Choroid plexus epithelial cell (primary cell): Measurements from ENCODE around the gene NSD1.

Source experiments
- DNase-seq: peaks from one replicate; pipeline ENCODE4 v3.0.0-alpha.2; 2010; ENCODE audit warnings: low read depth
- H3K4me3 ChIP-seq: 2 replicates; pipeline ENCODE4 v1.5.1; 2011; ENCODE audit warnings: low read depth, mild to moderate bottlenecking, control low read depth, low read length, moderate library complexity
- TF ChIP-seq, protein P1 (sequence below): conservative IDR thresholded peaks from 2 replicates; pipeline ENCODE4 v1.5.1; 2011; ENCODE audit warnings: low read depth, mild to moderate bottlenecking, control low read depth, inconsistent platforms, low read length, moderate library complexity

NSD1 gene

DNA sequence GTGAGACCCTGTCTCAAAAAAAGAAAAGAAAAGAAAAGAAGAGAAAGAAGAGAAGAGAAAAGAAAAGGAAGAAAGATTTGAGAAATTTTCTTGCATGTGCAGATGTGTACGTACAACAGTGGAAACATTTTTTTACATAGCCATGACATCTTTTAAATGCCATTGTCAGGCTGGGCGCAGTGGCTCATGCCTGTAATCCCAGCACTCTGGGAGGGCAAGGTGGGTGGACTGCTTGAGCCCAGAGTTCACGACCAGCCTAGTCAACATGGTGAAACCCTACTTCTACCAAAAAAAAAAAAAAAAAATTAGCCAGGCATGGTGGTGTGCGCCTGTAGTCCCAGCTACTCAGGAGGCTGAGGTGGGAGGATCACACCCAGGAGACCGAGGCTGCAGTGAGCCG is 211.3 kb downstream of the NSD1 start:
- TF ChIP-seq, protein P1, sequence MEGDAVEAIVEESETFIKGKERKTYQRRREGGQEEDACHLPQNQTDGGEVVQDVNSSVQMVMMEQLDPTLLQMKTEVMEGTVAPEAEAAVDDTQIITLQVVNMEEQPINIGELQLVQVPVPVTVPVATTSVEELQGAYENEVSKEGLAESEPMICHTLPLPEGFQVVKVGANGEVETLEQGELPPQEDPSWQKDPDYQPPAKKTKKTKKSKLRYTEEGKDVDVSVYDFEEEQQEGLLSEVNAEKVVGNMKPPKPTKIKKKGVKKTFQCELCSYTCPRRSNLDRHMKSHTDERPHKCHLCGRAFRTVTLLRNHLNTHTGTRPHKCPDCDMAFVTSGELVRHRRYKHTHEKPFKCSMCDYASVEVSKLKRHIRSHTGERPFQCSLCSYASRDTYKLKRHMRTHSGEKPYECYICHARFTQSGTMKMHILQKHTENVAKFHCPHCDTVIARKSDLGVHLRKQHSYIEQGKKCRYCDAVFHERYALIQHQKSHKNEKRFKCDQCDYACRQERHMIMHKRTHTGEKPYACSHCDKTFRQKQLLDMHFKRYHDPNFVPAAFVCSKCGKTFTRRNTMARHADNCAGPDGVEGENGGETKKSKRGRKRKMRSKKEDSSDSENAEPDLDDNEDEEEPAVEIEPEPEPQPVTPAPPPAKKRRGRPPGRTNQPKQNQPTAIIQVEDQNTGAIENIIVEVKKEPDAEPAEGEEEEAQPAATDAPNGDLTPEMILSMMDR = no peak
- no peak for DNase-seq
- H3K4me3 ChIP-seq = no peak overlapping the region

DNA sequence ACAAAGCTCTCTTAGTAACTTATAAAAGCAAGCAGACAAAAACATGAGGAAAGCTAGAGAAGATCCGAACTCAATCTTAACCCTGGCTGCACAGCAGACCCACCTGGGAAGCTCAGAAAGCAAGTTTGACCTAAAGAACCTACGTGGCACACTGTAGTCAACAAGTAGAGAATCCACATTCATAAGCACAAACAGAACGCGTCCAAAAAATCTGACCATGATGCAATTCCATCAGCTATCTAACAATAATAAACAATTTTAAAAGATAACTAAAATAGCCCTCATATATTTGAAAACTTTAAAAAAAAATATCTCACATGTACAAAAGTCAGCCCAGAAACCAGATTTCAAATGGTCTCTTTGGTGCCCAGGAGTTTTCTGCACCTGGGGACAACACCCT is 213.2 kb downstream of the NSD1 start:
- no peak overlapping the region for H3K4me3 ChIP-seq
- TF ChIP-seq, protein P1 = no peak
- DNase-seq = peak; percentile 42

DNA sequence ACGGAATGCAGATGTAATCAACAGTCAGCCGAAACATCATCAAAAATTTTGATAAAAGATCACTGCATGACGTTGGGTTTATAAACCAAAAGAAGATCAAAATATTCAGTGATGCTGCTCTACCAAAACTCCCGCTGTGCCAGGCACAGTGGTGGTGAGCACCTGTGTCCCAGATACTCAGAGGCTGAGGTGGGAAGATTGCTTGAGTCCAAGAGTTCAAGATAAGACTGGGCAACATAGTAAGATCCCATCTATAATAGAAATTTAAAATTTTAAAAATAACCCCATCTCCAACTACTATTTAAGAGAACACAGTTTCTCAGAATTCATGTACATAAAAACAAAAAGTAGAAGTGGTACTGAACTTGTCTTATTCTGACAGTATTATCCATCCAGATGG is 214.1 kb downstream of the NSD1 start:
- no peak for DNase-seq
- no peak overlapping the region for H3K4me3 ChIP-seq
- TF ChIP-seq, protein P1 = no peak

DNA sequence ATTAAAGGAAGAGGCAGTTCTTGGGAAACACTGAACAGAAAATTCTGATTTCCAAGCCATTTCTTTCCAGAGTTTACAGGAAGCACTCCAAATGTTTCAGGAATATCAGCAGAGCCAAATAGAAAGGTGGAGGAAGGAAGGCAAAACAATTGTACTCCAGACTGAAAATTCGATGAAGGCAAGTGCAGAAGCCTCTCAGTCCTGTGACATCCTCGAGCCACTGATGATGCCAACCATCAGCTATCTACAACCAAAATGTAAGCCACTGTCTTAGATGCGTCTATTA is 215.7 kb downstream of the NSD1 start:
- no peak overlapping the region for H3K4me3 ChIP-seq
- DNase-seq = no peak
- TF ChIP-seq, protein P1 = no peak

DNA sequence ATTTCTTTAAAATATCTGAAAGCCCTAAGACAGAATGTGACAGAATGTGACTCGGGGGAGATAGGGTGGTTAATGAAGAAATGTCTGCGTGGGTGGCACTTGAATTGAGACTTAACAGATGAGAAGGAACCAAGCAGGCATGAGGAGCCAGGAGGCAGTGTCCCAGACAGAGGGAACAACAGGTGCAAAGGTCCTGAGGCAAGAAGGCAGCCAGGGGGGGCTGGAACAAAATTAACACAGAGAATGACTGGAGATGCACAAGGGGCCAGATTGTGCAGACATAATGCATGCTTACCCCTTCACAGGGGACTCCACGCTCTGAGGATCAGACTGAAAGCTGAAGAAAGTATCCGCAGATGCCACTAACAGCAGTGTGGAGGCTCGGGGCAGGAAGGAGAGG is 216.2 kb downstream of the NSD1 start:
- H3K4me3 ChIP-seq = no peak overlapping the region
- TF ChIP-seq, protein P1 = no peak
- no peak for DNase-seq
